PC-9 (cell line): ENCODE measurements around the gene FMO5. TPM values are rescaled to one million over a fixed set of nuclear protein-coding genes. Genes with fewer than 3 reads are reported as not detected.

Experiments used
- BruUV-seq: library from RNA; stranded (reverse); fragments of 400-500 nt; replicated peaks from 2 replicates; lab custom pipeline; 2021; lab: Mats Ljungman, UMichigan
- CTCF ChIA-PET: fragments of 300-600 bp; sonication (Branson Sonifier 250); formaldehyde crosslinking; loops from one replicate; lab custom pipeline; 2022; ENCODE audit warnings: antibody characterized with exemption; lab: Charles Lee
- POLR2A ChIA-PET: fragments of 300-600 bp; sonication (Branson Sonifier 250); formaldehyde crosslinking; loops from one replicate; lab custom pipeline; 2022; ENCODE audit warnings: antibody characterized with exemption; ENCODE audit not compliant: unreplicated experiment; lab: Charles Lee
- DNase-seq, 2 experiments: peaks; one replicate each; pipeline versions ENCODE4 v3.0.0 to v3.0.0-alpha.2; 2015 to 2022; ENCODE audit warnings: mixed read lengths in 1 of 2
- H2AFZ ChIP-seq: fragments of 200-600 bp; sonication (generic); 2 replicates; pipeline ENCODE4 v1.8.1; 2017; ENCODE audit warnings: antibody characterized with exemption
- H3F3A ChIP-seq: fragments of 200-600 bp; sonication (generic); 2 replicates; pipeline ENCODE4 v1.8.1; 2017; ENCODE audit warnings: antibody characterized with exemption, mild to moderate bottlenecking, low read depth; ENCODE audit not compliant: insufficient read depth
- H3K27ac ChIP-seq: fragments of 200-600 bp; sonication (generic); 2 replicates; pipeline ENCODE4 v1.6.1; 2016; ENCODE audit warnings: mixed run types
- H3K27me3 ChIP-seq: fragments of 200-600 bp; sonication (generic); 2 replicates; pipeline ENCODE4 v1.6.1; 2016; ENCODE audit warnings: low read depth, mixed run types; ENCODE audit not compliant: insufficient read depth
- H3K36me3 ChIP-seq: fragments of 200-600 bp; sonication (generic); 2 replicates; pipeline ENCODE4 v1.6.1; 2016; ENCODE audit warnings: low read depth, mixed run types
- H3K4me1 ChIP-seq: fragments of 200-600 bp; sonication (generic); replicated peaks from 2 replicates; pipeline ENCODE4 v1.6.1; 2016; ENCODE audit warnings: mixed run types; ENCODE audit not compliant: insufficient read depth
- H3K4me2 ChIP-seq: fragments of 200-600 bp; sonication (generic); 2 replicates; pipeline ENCODE4 v1.6.1; 2017; ENCODE audit warnings: mixed run types
- H3K4me3 ChIP-seq: fragments of 200-600 bp; sonication (generic); 2 replicates; pipeline ENCODE4 v1.6.1; 2016; ENCODE audit warnings: mixed run types
- H3K79me2 ChIP-seq: fragments of 200-600 bp; sonication (generic); 2 replicates; pipeline ENCODE4 v1.6.1; 2017; ENCODE audit warnings: low read depth, mixed run types
- H3K9me2 ChIP-seq: fragments of 200-600 bp; sonication (generic); 2 replicates; pipeline ENCODE4 v1.8.1; 2017; ENCODE audit warnings: mild to moderate bottlenecking; ENCODE audit not compliant: insufficient read depth
- H3K9me3 ChIP-seq: fragments of 200-600 bp; sonication (generic); 2 replicates; pipeline ENCODE4 v1.8.1; 2016; ENCODE audit warnings: low read depth; ENCODE audit not compliant: insufficient read depth
- H4K20me1 ChIP-seq: fragments of 200-600 bp; sonication (generic); 2 replicates; pipeline ENCODE4 v1.8.1; 2017; ENCODE audit not compliant: insufficient read depth
- CTCF ChIP-seq: fragments of 200-600 bp; sonication (generic); conservative IDR thresholded peaks from 2 replicates; pipeline ENCODE4 v1.6.1; 2017; ENCODE audit warnings: mixed run types, antibody characterized with exemption, mild to moderate bottlenecking, moderate library complexity
- EZH2 ChIP-seq: fragments of 200-600 bp; sonication (generic); IDR thresholded peaks from 2 replicates; pipeline ENCODE4 v1.8.0; 2017; ENCODE audit warnings: antibody characterized with exemption, low read depth
- intact Hi-C: fragments of 100-400 bp; cut with micrococcal nuclease; formaldehyde crosslinking; loops from one replicate; pipeline ENCODE4 v1.10.0; 2022; ENCODE audit not compliant: unreplicated experiment
- total RNA-seq: library from RNA; stranded (reverse); gene quantifications from 2 replicates; pipeline ENCODE4 v1.2.3, GENCODE V29; 2021

The FMO5 gene
- total RNA-seq, 1 experiment from 2014 or later = 1.3 TPM

GRCh38 chr1:147218606-147219005 is 6.5 kb downstream of the FMO5 start:
- H3K27ac ChIP-seq = no peak overlapping the region
- H3K4me2 ChIP-seq = no peak overlapping the region
- H3K79me2 ChIP-seq = no peaks in the 10 kb centered on the region
- POLR2A ChIA-PET = no interaction called here
- no peaks in the 10 kb centered on the region for H3F3A ChIP-seq
- intact Hi-C loops = no loop called here
- H3K4me1 ChIP-seq = no peaks in the 10 kb centered on the region
- no peaks in the 10 kb centered on the region for H4K20me1 ChIP-seq
- no peaks in the 10 kb centered on the region for H3K9me2 ChIP-seq
- no peaks in the 10 kb centered on the region for H3K9me3 ChIP-seq
- no peak for DNase-seq
- TF ChIP-seq EZH2 (no peak), CTCF (no peak)
- CTCF ChIA-PET = no interaction called here
- H3K36me3 ChIP-seq = no peaks in the 10 kb centered on the region
- no peak overlapping the region for H2AFZ ChIP-seq
- no peaks in the 10 kb centered on the region for H3K27me3 ChIP-seq
- BruUV-seq = no TSS peak
- H3K4me3 ChIP-seq = no peak overlapping the region

GRCh38 chr1:147217141-147217540 is 8.0 kb downstream of the FMO5 start:
- no peaks in the 10 kb centered on the region for H3F3A ChIP-seq
- CTCF ChIA-PET = no interaction called here
- intact Hi-C loops = no loop called here
- no TSS peak for BruUV-seq
- H3K36me3 ChIP-seq = no peaks in the 10 kb centered on the region
- H2AFZ ChIP-seq = no peak overlapping the region
- H4K20me1 ChIP-seq = no peaks in the 10 kb centered on the region
- POLR2A ChIA-PET = no interaction called here
- DNase-seq = no peak
- H3K9me2 ChIP-seq = no peaks in the 10 kb centered on the region
- H3K27me3 ChIP-seq = no peaks in the 10 kb centered on the region
- TF ChIP-seq CTCF (no peak), EZH2 (no peak)
- H3K4me1 ChIP-seq = no peaks in the 10 kb centered on the region
- H3K4me3 ChIP-seq = no peak overlapping the region
- H3K9me3 ChIP-seq = no peaks in the 10 kb centered on the region
- no peak overlapping the region for H3K27ac ChIP-seq
- H3K4me2 ChIP-seq = no peak overlapping the region
- no peaks in the 10 kb centered on the region for H3K79me2 ChIP-seq

- H4K20me1 ChIP-seq = no peaks in the 10 kb centered on the region
- intact Hi-C loops = no loop called here
- H3K4me3 ChIP-seq = no peak overlapping the region
- no peaks in the 10 kb centered on the region for H3K79me2 ChIP-seq
- H3K9me3 ChIP-seq = no peaks in the 10 kb centered on the region
- H3K4me2 ChIP-seq = no peak overlapping the region
- DNase-seq = no peak
- no peaks in the 10 kb centered on the region for H3K36me3 ChIP-seq
- H3K9me2 ChIP-seq = no peaks in the 10 kb centered on the region
- no peaks in the 10 kb centered on the region for H3F3A ChIP-seq
- BruUV-seq = no TSS peak
- H3K27ac ChIP-seq = no peak overlapping the region
- no peaks in the 10 kb centered on the region for H3K27me3 ChIP-seq
- CTCF ChIA-PET = no interaction called here
- POLR2A ChIA-PET = no interaction called here
- TF ChIP-seq CTCF (no peak), EZH2 (no peak)
- no peaks in the 10 kb centered on the region for H3K4me1 ChIP-seq
- no peak overlapping the region for H2AFZ ChIP-seq
Measured at GRCh38 chr1:147216124-147216523, 9.0 kb downstream of the FMO5 start.
